ENCODE measurements around the gene ARPC5.

Gene ARPC5

DNA sequence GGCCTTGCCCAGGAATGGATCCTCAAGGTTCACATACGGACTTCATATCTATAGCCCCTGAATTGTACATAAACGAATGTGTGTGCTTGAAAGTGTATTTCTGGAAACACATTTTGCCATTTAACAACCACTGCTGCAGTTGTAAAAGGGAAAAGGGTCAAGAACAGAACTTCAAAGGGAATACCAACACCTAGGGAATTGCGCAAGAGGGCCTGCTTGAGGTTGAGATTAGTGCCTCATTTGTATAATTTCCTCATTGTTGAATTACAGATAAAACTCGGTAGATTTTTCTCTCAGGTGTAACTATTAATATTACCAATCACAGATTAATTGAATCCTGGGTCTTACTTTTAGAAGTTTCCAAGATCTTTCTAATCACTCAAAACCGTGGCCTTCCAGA, 51.4 kb downstream of the ARPC5 start:
- no peak for DNase-seq

GRCh38 chr1:183583466-183583865, 52.1 kb downstream of the ARPC5 start:
- DNase-seq = peak; percentile 97

DNA sequence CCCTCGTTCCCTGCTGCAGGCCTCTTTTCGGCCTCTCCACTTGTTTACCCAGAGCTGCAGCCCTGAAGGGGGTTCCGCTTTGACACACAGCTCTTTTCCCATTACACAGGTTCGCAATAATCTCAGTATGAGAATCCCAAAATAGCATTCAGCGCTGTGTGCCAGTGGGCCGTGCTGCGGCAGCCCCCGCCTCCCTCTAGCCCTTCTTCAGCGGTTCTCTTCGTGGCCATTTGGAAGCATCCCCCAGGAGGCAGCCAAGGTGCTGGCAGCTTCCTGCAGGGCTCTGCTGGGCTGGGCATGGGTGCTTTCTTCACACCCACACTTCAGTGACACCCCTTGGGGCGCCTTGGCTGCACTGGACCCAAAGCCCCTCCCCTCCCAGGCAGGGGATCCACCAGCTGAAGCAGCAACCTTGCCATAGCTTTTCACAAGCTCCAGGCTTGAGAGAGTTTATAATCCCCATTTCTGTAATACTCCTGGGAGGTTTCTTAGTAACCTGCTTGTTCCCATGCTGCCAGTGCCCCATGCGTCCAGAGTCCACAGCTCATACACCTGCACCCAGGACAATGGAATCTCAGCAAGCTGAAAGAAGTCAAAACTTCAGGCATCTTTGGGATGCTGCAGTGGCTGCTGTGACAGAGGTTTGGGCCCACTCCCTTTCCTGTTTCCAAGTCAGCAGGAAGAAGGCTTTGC, 53.4 kb downstream of the ARPC5 start:
- DNase-seq = no peak

GRCh38 chr1:183580281-183580682, 55.3 kb downstream of the ARPC5 start:
- DNase-seq = peak; percentile 84

DNA sequence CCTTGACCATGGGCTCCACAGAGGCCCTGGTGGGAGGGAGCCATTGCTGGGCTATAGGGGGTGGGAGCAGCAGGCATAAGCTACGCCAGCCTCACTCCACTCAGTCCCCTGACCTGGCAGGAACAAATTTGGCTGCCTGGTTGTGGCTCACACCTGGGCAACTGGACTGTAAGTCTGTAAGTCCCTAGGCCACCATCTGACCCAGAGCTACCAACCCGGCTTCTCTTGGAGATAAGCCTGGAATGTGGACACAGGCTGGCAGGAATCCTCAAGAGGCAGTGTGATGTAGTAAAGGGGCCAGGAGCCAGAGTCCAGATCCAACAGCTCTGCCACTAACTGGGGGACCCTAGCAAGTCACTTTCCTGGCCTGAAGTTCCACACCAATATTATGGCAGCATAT, 56.7 kb downstream of the ARPC5 start:
- DNase-seq = no peak

- no peak for DNase-seq
Observed at GRCh38 chr1:183577897-183578465, 57.6 kb downstream of the ARPC5 start.

- no peak for DNase-seq
Observed at GRCh38 chr1:183576537-183576936, 59.0 kb downstream of the ARPC5 start.

DNA sequence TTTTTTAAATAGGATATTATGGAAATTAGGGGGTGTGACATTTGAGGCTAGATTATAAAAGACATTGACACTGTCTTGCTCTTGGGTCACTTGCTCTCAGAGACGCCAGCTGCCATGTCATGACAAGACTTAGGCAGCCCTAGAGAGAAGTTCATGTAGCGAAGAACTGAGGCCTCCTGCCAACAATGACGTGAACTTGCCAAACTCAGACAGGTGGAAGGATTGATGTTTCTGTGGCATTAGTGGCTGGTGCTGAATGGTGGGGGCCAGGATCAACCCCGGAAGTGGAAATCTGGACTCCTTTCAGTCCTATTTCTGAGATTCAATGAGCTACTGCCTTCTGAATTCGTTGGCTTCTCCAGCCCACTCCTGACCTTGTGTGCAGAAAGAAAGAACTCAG, 60.0 kb downstream of the ARPC5 start:
- no peak for DNase-seq

GRCh38 chr1:183572721-183573120, 62.9 kb downstream of the ARPC5 start:
- DNase-seq = no peak

GRCh38 chr1:183571678-183572268, 63.8 kb downstream of the ARPC5 start:
- no peak for DNase-seq

Measured in inflammatory macrophage treated with lipopolysaccharide for 4 hours (primary cell).